IMR-90 (cell line): Measurements from ENCODE around the gene RPH3AL. TPM values are rescaled to one million over a fixed set of nuclear protein-coding genes. Genes with fewer than 3 reads are reported as not detected.
A peak's percentile ranks its signal among the peaks of the same experiment; 100 is the strongest.

Source experiments
- ATAC-seq: fragments of 200-7000 bp; cut with Tn5 transposase; 2 replicates; pipeline ENCODE4 v1.9.1; 2020; ENCODE audit warnings: low read depth, mild to moderate bottlenecking, moderate library complexity
- BruUV-seq: library from RNA; stranded (reverse); fragments of 400-500 nt; replicated peaks from 2 replicates; lab custom pipeline; 2021; lab: Mats Ljungman, UMichigan
- CTCF ChIA-PET: fragments of 300-600 bp; formaldehyde crosslinking; extraction: SDS; loops from one replicate; lab custom pipeline; 2021; ENCODE audit warnings: antibody characterized with exemption; lab: Yijun Ruan, JAX
- POLR2A ChIA-PET: fragments of 300-600 bp; sonication (Branson Sonifier 250); formaldehyde crosslinking; loops from one replicate; lab custom pipeline; 2022; ENCODE audit warnings: antibody characterized with exemption; ENCODE audit not compliant: unreplicated experiment; lab: Charles Lee
- DNase-seq: peaks from one replicate; pipeline ENCODE4 v3.0.0; 2013
- H2AFZ ChIP-seq: replicated peaks from 2 replicates; pipeline ENCODE3; 2013; ENCODE audit warnings: low read length, mild to moderate bottlenecking; ENCODE audit not compliant: poor library complexity
- H2AK5ac ChIP-seq: 2 replicates; pipeline ENCODE4 v1.6.1; 2013; ENCODE audit warnings: low read depth, low read length, inconsistent platforms
- H2AK9ac ChIP-seq: replicated peaks from 2 replicates; pipeline ENCODE3; 2013; ENCODE audit warnings: mild to moderate bottlenecking, low read depth, low read length, moderate library complexity; ENCODE audit not compliant: poor library complexity
- H2BK120ac ChIP-seq: 2 replicates; pipeline ENCODE4 v1.6.1; 2013; ENCODE audit warnings: low read depth, low read length, inconsistent platforms
- H2BK15ac ChIP-seq: 3 replicates; pipeline ENCODE4 v1.6.1; 2013; ENCODE audit warnings: low read depth, low read length, inconsistent platforms
- H2BK20ac ChIP-seq: 2 replicates; pipeline ENCODE4 v1.6.1; 2013; ENCODE audit warnings: low read depth, mild to moderate bottlenecking, inconsistent platforms, low read length, moderate library complexity
- H2BK5ac ChIP-seq: 2 replicates; pipeline ENCODE4 v1.6.1; 2013; ENCODE audit warnings: mild to moderate bottlenecking, low read depth, low read length, inconsistent platforms; ENCODE audit not compliant: poor library complexity, severe bottlenecking
- H3K14ac ChIP-seq: replicated peaks from 2 replicates; pipeline ENCODE4 v1.6.1; 2013; ENCODE audit warnings: low read depth, low read length, inconsistent platforms
- H3K18ac ChIP-seq: 2 replicates; pipeline ENCODE4 v1.6.1; 2013; ENCODE audit warnings: low read depth, low read length, control low read depth
- H3K23ac ChIP-seq: 2 replicates; pipeline ENCODE4 v1.6.1; 2013; ENCODE audit warnings: low read depth, low read length, inconsistent platforms
- H3K27ac ChIP-seq: 2 replicates; pipeline ENCODE4 v1.5.1; 2013; ENCODE audit warnings: mild to moderate bottlenecking, control low read depth, low read length; ENCODE audit not compliant: insufficient read depth
- H3K27me3 ChIP-seq: 2 replicates; pipeline ENCODE4 v1.6.1; 2013; ENCODE audit warnings: low read length; ENCODE audit not compliant: control insufficient read depth, insufficient read depth
- H3K36me3 ChIP-seq: 2 replicates; pipeline ENCODE4 v1.6.1; 2013; ENCODE audit warnings: low read length, mixed read lengths; ENCODE audit not compliant: control insufficient read depth, insufficient read depth
- H3K4ac ChIP-seq: 2 replicates; pipeline ENCODE4 v1.6.1; 2013; ENCODE audit warnings: low read depth, low read length, inconsistent platforms
- H3K4me1 ChIP-seq: 2 replicates; pipeline ENCODE4 v1.6.1; 2013; ENCODE audit warnings: low read length, mixed read lengths; ENCODE audit not compliant: control insufficient read depth, insufficient read depth
- H3K4me2 ChIP-seq: 2 replicates; pipeline ENCODE4 v1.6.1; 2013; ENCODE audit warnings: low read depth, mild to moderate bottlenecking, control low read depth, low read length, moderate library complexity
- H3K4me3 ChIP-seq: 2 replicates; pipeline ENCODE4 v1.5.1; 2013; ENCODE audit warnings: low read depth, mild to moderate bottlenecking, control low read depth, low read length, moderate library complexity; ENCODE audit not compliant: insufficient read depth
- H3K56ac ChIP-seq: 2 replicates; pipeline ENCODE4 v1.6.1; 2013; ENCODE audit warnings: low read length, inconsistent platforms; ENCODE audit not compliant: insufficient read depth; ENCODE audit errors: extremely low read depth
- H3K79me1 ChIP-seq, 2 experiments: 2 replicates each; pipeline ENCODE4 v1.6.1; 2013; ENCODE audit warnings: low read length in 2 of 2, inconsistent platforms in 1 of 2, low read depth in 1 of 2
- H3K9ac ChIP-seq: 2 replicates; pipeline ENCODE4 v1.6.1; 2013; ENCODE audit warnings: low read depth, low read length, control low read depth
- H3K9me1 ChIP-seq: 2 replicates; pipeline ENCODE4 v1.6.1; 2013; ENCODE audit warnings: low read length, inconsistent platforms; ENCODE audit not compliant: insufficient read depth
- H3K9me3 ChIP-seq: 2 replicates; pipeline ENCODE4 v1.6.1; 2013; ENCODE audit warnings: low read length; ENCODE audit not compliant: control insufficient read depth, insufficient read depth
- H4K20me1 ChIP-seq: 2 replicates; pipeline ENCODE4 v1.6.1; 2013; ENCODE audit warnings: low read length, inconsistent platforms; ENCODE audit not compliant: insufficient read depth
- H4K5ac ChIP-seq: 2 replicates; pipeline ENCODE4 v1.6.1; 2013; ENCODE audit warnings: mild to moderate bottlenecking, low read depth, low read length, control low read depth
- H4K8ac ChIP-seq, 2 experiments: 2 replicates each; pipeline ENCODE4 v1.6.1; 2013; ENCODE audit warnings: low read depth in 2 of 2, low read length in 2 of 2, control low read depth in 1 of 2, inconsistent platforms in 1 of 2
- H4K91ac ChIP-seq: 2 replicates; pipeline ENCODE4 v1.6.1; 2013; ENCODE audit warnings: low read depth, low read length, inconsistent platforms; ENCODE audit not compliant: insufficient read depth
- BHLHE40 ChIP-seq: fragments of 150-350 bp; IDR thresholded peaks from 2 replicates; pipeline ENCODE4 v1.6.1; 2016; ENCODE audit warnings: mild to moderate bottlenecking, low read depth, low read length
- CEBPB ChIP-seq: IDR thresholded peaks from 2 replicates; pipeline ENCODE4 v1.6.1; 2012; ENCODE audit warnings: low read depth, low read length, improper control_type of control experiment
- FOS ChIP-seq: fragments of 150-350 bp; IDR thresholded peaks from 2 replicates; pipeline ENCODE4 v1.6.1; 2016; ENCODE audit warnings: low read depth, low read length
- MAFK ChIP-seq: IDR thresholded peaks from 2 replicates; pipeline ENCODE4 v1.6.1; 2012; ENCODE audit warnings: low read depth, low read length, improper control_type of control experiment
- NFE2L2 ChIP-seq: fragments of 150-350 bp; IDR thresholded peaks from 2 replicates; pipeline ENCODE4 v1.6.1; 2016; ENCODE audit warnings: low read depth, mild to moderate bottlenecking, low read length
- POLR2A ChIP-seq: IDR thresholded peaks from 2 replicates; pipeline ENCODE4 v1.6.1; 2012; ENCODE audit warnings: mild to moderate bottlenecking, low read depth, low read length
- RAD21 ChIP-seq: IDR thresholded peaks from 2 replicates; pipeline ENCODE4 v1.6.1; 2012; ENCODE audit warnings: low read length, improper control_type of control experiment
- RCOR1 ChIP-seq: IDR thresholded peaks from 2 replicates; pipeline ENCODE4 v1.6.1; 2012; ENCODE audit warnings: mild to moderate bottlenecking, low read length, improper control_type of control experiment; ENCODE audit not compliant: insufficient replicate concordance
- RFX5 ChIP-seq: IDR thresholded peaks from 2 replicates; pipeline ENCODE4 v1.8.0; 2012; ENCODE audit warnings: low read depth, mild to moderate bottlenecking, low read length, moderate library complexity
- SMC3 ChIP-seq: fragments of 150-350 bp; IDR thresholded peaks from 2 replicates; pipeline ENCODE4 v1.6.1; 2016; ENCODE audit warnings: low read depth, mild to moderate bottlenecking, antibody characterized with exemption, low read length, moderate library complexity
- WGBS, 2 experiments: methylation state at CpG; one replicate each; pipeline versions ENCODE4 v1.1.5 to v1.1.7; 2013; ENCODE audit warnings: missing lambda C conversion rate in 2 of 2; ENCODE audit not compliant: insufficient read length in 1 of 2; ENCODE audit errors: extremely low coverage in 2 of 2; 5-methylcytosine and 5-hydroxymethylcytosine counted together
- dilution Hi-C: fragments of 300-500 bp; cut with HindIII; formaldehyde crosslinking; loops from one replicate; pipeline ENCODE4 v1.14.3; 2018; ENCODE audit warnings: low sequenced_read_pairs; ENCODE audit not compliant: unreplicated experiment
- in situ Hi-C: fragments of 300-500 bp; cut with MboI; formaldehyde crosslinking; loops from 3 replicates; pipeline ENCODE4 v1.14.3; 2019; ENCODE audit warnings: low sequenced_read_pairs, inconsistent platforms, mixed read lengths
- intact Hi-C: fragments of 100-400 bp; cut with micrococcal nuclease; formaldehyde crosslinking; loops from 2 replicates; pipeline ENCODE4 v1.10.0; 2022
- polyA plus RNA-seq, 3 experiments: library from polyadenylated mRNA; depleted of rRNA; stranded (reverse); fragments of >200 nt; gene quantifications; 2 replicates each; pipeline ENCODE4 v1.2.3, GENCODE V29; 2012; ENCODE audit warnings: low replicate concordance in 1 of 3
- total RNA-seq: library from RNA; depleted of rRNA; stranded (reverse); fragments of >200 nt; gene quantifications from 2 replicates; pipeline ENCODE4 v1.2.3, GENCODE V29; 2012
- TF ChIP-seq, protein P1 (sequence below): fragments of 150-350 bp; IDR thresholded peaks from 2 replicates; pipeline ENCODE4 v1.6.1; 2017; ENCODE audit warnings: mild to moderate bottlenecking, antibody characterized with exemption, low read length, low read depth
- TF ChIP-seq, protein P2 (sequence below): fragments of 150-350 bp; IDR thresholded peaks from 2 replicates; pipeline ENCODE4 v1.6.1; 2016; ENCODE audit warnings: low read depth, mild to moderate bottlenecking, low read length, moderate library complexity, borderline replicate concordance

The RPH3AL gene
- total and polyA plus RNA-seq, 2 of the 4 experiments (the other 2 are of a cell fraction) = 1.8 to 2.5 TPM

DNA sequence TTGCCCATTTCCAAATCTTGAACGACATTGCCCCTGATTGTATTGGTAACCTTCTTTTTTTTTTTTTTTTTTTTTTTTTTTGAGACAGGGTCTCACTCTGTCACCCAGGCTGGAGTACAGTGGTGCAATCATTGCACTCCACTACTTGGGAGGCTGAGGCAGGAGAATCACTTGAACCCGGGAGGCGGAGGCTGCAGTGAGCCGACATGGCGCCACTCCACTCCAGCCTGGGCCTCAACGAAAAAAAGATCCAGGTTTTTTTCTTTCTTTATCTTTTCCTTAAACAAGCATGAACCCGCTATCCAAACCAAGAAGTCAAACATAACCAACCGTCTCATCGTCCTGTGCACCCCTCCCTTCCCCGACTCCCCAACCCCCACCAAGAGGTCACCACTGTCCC, 47.6 kb upstream of the RPH3AL start (continued):
- TF ChIP-seq RAD21 = no peak
- no peak for TF ChIP-seq MAFK
- no peak for TF ChIP-seq CEBPB

DNA sequence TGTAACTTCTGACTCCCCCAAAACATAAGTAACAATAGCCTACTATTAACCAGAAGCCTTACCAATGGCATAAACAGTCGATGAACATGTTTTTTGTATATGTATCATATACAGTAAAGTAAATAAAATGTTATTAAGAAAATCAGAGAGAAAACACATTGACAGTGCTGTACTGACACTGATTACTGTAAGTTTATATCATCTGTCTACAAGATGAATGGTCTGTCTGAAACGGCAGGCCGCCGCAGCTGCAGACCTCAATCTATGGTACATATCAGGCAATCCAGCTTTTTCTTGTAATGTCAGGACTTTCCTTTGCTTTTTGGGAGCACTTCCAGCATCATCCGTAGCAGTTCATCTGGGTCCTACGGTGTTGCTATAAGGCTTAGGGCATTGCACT, 44.2 kb upstream of the RPH3AL start:
- Histone ChIP-seq H3K56ac (no peak overlapping the region), H2BK20ac (no peak overlapping the region), H2BK120ac (no peak overlapping the region), H3K9ac (no peak overlapping the region), H3K4me1 (no peaks in the 10 kb centered on the region), H3K27me3 (peaks cover 10% of the 10 kb centered on the region), H4K5ac (no peak overlapping the region), H3K18ac (no peak overlapping the region), H4K8ac (no peak overlapping the region), H4K20me1 (no peaks in the 10 kb centered on the region), H2AK9ac (no peak overlapping the region), H3K36me3 (no peaks in the 10 kb centered on the region), H3K23ac (no peak overlapping the region), H2AK5ac (no peak overlapping the region), H2BK5ac (no peak overlapping the region), H3K9me1 (no peaks in the 10 kb centered on the region), H3K27ac (no peak overlapping the region), H4K91ac (no peak overlapping the region), H3K4me2 (no peak overlapping the region), H3K14ac (no peak overlapping the region), H2AFZ (peak overlapping the region; percentile 46), H3K4me3 (no peak overlapping the region), H2BK15ac (no peak overlapping the region), H3K4ac (no peak overlapping the region), H3K9me3 (no peaks in the 10 kb centered on the region), H3K79me1 (no peaks in the 10 kb centered on the region)
- dilution Hi-C loops = no loop called here
- ATAC-seq (no peak), DNase-seq (no peak)
- no TSS peak for BruUV-seq
- no CpG with 5 or more reads among the region's 6 CpGs for WGBS, 2 experiments
- CTCF ChIA-PET = interaction anchor here (1.2 kb wide), 1 partner anchor 15 kb away, joined by 3 read pairs; no protein-coding TSS in a partner anchor
- POLR2A ChIA-PET = no interaction called here
- intact Hi-C loops = no loop called here
- in situ Hi-C loops = no loop called here
- no peak for TF ChIP-seq BHLHE40
- TF ChIP-seq, protein P1, sequence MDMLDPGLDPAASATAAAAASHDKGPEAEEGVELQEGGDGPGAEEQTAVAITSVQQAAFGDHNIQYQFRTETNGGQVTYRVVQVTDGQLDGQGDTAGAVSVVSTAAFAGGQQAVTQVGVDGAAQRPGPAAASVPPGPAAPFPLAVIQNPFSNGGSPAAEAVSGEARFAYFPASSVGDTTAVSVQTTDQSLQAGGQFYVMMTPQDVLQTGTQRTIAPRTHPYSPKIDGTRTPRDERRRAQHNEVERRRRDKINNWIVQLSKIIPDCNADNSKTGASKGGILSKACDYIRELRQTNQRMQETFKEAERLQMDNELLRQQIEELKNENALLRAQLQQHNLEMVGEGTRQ = no peak
- no peak for TF ChIP-seq RCOR1
- no peak for TF ChIP-seq SMC3
- no peak for TF ChIP-seq MAFK
- no peak for TF ChIP-seq FOS
- no peak for TF ChIP-seq RAD21
- TF ChIP-seq, protein P2, sequence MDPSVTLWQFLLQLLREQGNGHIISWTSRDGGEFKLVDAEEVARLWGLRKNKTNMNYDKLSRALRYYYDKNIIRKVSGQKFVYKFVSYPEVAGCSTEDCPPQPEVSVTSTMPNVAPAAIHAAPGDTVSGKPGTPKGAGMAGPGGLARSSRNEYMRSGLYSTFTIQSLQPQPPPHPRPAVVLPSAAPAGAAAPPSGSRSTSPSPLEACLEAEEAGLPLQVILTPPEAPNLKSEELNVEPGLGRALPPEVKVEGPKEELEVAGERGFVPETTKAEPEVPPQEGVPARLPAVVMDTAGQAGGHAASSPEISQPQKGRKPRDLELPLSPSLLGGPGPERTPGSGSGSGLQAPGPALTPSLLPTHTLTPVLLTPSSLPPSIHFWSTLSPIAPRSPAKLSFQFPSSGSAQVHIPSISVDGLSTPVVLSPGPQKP = no peak
- no peak for TF ChIP-seq NFE2L2
- no peak for TF ChIP-seq CEBPB
- TF ChIP-seq POLR2A = no peak
- no peak for TF ChIP-seq RFX5
